ENCODE measurements around the gene SPA17.

The SPA17 gene

GRCh38 chr11:124722176-124722575 is 48.5 kb downstream of the SPA17 start:
- in situ Hi-C loops (cut with MboI; ENCODE audit: low sequenced_read_pairs): no loop called here

- in situ Hi-C loops (cut with MboI; ENCODE audit: low sequenced_read_pairs): no loop called here
These were observed 51.4 kb downstream of the SPA17 start for GRCh38 chr11:124724979-124725718.

DNA sequence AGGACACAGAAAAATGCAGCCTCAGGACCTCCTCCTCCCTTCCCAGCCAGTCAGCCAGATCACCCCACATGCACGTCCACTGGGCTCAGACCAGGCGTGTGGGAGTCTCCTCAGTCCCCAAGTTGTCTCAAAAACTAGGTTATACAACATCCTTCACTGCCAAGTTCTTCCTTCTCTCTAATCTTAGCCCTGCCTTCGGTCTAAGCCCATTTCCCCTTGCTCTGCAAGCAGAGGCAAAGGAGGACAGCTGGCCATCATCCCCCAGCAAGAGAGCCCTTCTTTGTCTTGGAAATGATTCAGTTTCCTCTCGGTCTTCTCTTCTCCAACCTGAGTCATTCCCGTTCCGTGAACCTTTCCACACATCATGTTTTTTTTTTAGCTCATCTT is 52.0 kb downstream of the SPA17 start:
- in situ Hi-C loops (cut with MboI; ENCODE audit: low sequenced_read_pairs): no loop called here

GRCh38 chr11:124727474-124727873 is 53.8 kb downstream of the SPA17 start:
- in situ Hi-C loops (cut with MboI; ENCODE audit: low sequenced_read_pairs): no loop called here

GRCh38 chr11:124728134-124728533 is 54.4 kb downstream of the SPA17 start:
- in situ Hi-C loops (cut with MboI; ENCODE audit: low sequenced_read_pairs): no loop called here

DNA sequence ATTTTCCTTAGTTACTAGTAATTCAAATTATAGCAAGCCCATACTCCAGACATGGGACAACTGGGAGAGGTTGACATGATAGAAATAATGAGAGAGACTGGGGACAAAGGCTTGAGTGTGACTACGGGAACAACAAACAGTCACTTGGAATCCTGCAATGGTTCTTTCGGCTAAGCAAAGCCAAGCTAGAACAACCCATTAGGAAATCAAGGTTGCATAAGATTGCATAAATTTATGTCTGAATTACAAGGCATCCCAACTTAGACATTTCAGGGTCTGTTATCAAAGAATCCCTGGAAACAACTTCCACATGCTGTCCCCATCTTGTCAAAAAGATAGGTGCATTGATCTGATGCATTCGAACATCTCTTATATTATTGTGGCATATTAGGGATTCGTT is 55.9 kb downstream of the SPA17 start:
- in situ Hi-C loops (cut with MboI; ENCODE audit: low sequenced_read_pairs): no loop called here

GRCh38 chr11:124732230-124732629 is 58.5 kb downstream of the SPA17 start:
- in situ Hi-C loops (cut with MboI; ENCODE audit: low sequenced_read_pairs): no loop called here

DNA sequence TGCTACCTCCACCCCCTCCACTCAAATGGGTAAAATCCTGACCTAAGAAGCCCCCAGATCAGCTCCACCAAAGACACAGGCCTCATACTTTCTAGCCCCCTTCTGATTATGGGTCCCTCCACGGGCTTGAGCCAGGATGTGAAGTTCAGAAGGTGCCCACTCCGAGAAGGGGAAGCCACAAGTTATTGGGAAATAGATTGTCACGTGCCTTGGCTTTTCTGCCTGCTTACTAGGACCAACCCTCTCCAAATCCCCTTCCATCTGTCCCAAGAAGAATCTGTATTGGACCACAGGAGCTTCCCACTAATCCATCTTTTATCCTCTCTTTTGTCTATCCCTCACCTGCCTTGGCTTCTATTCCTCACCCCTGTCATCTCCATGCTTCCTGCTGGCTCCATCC is 63.0 kb downstream of the SPA17 start:
- in situ Hi-C loops (cut with MboI; ENCODE audit: low sequenced_read_pairs): no loop called here

GRCh38 chr11:124737638-124738305 is 64.1 kb downstream of the SPA17 start:
- in situ Hi-C loops (cut with MboI; ENCODE audit: low sequenced_read_pairs): no loop called here

DNA sequence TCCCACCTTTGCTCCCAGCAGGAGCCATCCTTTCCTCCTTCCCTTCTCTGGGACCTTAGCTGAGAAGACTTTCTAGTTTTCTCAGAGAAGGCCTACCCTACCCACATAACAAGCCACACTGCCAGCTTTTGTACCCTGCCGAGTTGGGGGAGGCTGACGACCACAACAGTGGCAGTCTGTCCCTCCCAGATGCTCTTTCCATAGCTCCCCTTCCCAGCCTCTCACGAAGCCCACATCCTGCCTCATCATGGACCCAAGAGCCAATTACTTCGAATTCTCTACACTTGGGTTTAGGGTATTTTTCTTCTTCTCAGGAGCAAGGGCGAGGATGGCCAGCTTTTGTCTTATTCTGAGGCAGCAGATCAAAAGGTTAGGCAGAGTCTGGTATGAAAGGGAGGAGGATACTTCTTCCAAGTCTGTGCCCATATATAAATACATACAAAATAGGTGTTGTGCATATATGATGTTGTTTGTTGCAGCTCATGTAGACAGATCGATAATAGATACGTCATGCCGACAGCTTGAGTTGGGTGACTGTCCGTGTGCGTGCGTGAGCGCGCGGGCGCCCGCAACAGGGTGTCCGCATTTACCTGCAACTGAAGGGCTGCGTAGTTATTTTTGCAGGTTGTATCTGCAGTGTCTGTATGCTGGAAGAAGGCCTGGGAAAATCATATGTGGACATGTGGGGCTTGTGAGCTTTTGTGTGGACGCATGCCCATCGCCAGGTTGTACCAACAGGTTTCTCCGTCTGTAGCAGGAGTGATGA is 65.2 kb downstream of the SPA17 start:
- in situ Hi-C loops (cut with MboI; ENCODE audit: low sequenced_read_pairs): no loop called here

- in situ Hi-C loops (cut with MboI; ENCODE audit: low sequenced_read_pairs): no loop called here
These were observed 66.0 kb downstream of the SPA17 start, which contains the start of gene NRGN for GRCh38 chr11:124739479-124740276. TSS of gene NRGN (plus strand) at chr11:124739942. CDS start at chr11:124740085, 143 bp downstream.

DNA sequence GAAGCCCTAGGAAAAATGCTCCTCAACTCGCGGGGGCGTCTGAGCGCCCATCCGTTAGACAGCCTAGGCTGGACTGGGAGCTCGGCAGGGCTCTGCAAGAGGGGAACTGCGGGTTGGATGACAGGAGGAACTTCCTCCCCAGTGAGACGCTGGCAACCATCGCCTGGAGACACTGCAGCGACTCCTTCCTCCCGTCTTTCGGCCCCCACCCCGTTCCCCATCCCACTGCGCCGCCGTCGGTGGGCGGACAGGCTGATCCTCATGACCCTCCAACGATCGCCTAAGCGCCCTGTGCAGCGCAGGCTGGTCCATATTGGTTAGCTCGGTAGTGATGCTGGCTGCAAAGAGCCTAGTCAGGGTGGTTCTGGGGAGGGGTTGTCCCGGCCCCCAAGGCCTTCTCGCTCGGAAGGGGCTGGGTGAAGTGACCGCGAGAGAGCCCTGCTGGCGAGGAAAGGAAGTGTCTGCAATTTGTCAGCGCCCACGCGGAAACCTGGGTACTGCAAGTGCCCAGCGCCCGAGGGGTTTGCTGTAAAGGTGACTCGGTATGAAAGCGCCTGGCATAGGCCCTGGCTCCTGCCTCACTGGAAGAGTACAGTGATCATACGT is 66.7 kb downstream of the SPA17 start:
- in situ Hi-C loops (cut with MboI; ENCODE audit: low sequenced_read_pairs): no loop called here

DNA sequence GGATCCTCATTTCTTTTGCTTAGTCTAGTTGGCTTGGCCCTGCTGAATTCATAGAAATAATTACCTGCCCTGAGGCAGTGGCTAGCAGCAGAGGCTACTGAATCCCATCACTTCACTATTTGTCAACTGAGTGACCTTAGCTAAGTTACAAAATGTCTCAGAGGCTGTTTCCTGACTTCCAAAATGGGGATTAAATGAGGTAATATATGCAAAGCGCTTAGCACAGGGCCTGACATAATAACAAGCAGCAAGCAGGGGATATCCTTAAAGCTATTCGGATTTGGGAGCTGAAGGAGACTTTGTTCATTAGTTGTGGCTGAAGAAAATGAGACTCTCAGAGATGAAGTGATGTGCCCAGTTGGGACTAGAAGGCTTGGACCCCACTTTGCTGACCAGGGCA is 68.9 kb downstream of the SPA17 start:
- in situ Hi-C loops (cut with MboI; ENCODE audit: low sequenced_read_pairs): no loop called here

- in situ Hi-C loops (cut with MboI; ENCODE audit: low sequenced_read_pairs): no loop called here
These were observed 69.3 kb downstream of the SPA17 start for GRCh38 chr11:124743050-124743449.

DNA sequence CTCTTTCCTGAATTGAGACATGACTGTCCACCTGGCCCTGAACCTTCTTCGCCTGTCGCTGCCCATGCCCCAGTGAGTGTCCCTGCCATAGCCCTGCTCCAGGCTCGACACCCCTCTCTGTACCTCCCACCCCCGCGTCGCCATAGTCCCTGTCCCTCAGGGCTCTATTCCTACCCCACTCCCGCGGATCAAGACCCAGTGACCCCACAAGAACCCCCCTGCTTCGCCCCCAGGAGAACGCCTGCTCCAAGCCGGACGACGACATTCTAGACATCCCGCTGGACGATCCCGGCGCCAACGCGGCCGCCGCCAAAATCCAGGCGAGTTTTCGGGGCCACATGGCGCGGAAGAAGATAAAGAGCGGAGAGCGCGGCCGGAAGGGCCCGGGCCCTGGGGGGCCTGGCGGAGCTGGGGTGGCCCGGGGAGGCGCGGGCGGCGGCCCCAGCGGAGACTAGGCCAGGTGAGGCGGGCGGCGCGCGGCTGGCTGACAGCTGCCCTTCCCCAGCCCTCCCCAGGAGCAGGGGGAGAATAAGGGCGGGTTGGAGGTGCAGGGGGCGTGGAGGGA is 71.6 kb downstream of the SPA17 start:
- in situ Hi-C loops (cut with MboI; ENCODE audit: low sequenced_read_pairs): no loop called here

DNA sequence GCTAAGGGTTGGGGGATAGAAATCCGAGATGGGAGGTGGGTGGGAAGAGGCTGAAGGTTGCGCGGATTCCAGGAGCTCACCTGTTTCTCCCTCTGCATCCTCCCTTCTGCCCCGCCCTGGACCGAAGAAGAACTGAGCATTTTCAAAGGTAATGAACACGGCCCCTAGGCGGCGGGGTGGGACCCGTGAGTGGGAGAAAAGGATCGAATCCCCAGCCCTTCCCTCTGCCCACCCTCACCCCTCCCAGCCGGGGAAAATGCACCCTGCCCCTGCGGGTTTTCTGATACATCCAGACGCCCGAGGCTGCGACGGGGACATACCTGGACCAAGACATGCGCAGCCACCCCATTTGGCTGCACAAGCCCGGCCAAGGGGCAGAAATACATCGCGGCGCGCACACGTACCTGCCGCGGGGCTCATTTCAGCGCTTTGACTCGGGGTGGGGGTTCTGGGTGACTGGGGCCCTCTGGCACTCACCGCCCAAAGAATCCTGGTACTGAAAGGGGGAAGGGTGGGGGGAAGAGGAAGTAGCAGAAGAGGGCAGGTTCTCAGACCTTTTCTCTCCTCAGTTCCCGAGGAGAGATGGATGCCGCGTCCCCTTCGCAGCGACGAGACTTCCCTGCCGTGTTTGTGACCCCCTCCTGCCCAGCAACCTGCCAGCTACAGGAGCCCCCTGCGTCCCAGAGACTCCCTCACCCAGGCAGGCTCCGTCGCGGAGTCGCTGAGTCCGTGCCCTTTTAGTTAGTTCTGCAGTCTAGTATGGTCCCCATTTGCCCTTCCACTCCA is 72.3 kb downstream of the SPA17 start:
- in situ Hi-C loops (cut with MboI; ENCODE audit: low sequenced_read_pairs): no loop called here

GRCh38 chr11:124746621-124747243 is 73.0 kb downstream of the SPA17 start:
- in situ Hi-C loops (cut with MboI; ENCODE audit: low sequenced_read_pairs): no loop called here

All from hTERT RPE-1 (cell line).